HG02571 (cell line): Measurements from ENCODE around the gene CDH22.

Source experiments
- ATAC-seq: cut with Tn5 transposase; IDR thresholded peaks from one replicate; pipeline ENCODE4 v1.9.1; 2021; ENCODE audit warnings: mild to moderate bottlenecking, moderate library complexity; ENCODE audit not compliant: unreplicated experiment

Gene CDH22

DNA sequence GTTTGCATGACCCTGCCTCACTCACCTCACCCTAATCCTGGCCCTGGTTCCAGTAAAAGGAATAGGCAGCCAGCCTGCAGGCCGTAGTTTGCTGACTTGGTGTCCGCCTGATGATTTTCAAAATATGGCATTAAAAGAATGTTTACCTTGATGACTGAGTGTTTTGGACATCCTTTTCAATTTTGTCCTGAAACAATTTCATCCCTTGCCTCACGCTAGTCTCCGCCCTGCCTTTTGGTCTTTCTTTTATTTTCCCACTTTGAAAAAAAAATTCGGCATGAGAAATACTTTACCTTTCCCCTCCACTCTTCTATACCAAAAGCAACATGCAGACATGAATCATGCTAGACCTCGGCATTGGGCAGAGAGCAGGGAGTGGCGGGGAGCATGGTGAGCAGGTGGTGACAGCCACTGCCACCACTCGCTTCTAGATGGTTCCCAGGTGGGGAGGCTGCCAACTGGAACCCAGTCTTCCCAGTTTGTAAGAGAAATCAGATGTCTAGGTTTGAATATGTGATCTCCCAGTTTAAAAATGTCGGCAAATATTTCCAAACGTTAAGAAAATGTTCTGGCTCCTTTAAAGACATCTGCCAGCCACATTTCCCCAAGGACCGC, 180.8 kb downstream of the CDH22 start:
- no peak for ATAC-seq

DNA sequence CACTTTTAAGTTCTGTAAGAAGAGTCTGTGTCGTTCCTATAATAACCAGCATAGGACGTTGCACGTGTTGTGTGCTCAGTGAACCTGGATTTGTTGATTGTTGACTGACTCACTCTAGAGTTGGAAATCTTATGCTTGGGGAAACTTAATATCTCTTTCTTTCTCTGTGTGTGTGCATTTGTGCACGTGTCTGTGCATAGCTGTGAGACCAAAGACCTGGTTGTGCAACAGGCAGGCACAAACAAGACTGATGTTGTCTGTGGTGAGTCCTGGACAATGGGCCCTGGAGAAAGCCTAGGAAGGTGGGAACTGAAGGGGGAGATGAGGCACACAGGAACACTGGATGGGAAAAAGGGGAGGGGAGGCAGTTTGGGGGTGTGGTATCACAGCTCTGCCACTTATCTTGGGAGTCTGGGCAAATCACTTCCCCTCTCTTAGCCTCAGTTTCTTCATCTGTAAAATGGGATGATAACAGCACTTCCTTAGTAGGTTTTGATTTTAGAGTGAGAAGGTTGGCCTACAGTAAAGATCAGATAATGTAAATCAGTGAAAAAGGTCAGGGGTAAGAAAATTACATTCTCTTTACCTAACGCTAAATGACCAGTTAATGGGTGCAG, 181.8 kb downstream of the CDH22 start:
- no peak for ATAC-seq
